HG03575 (cell line): ENCODE data around the gene SMAD5.
A peak's percentile ranks its signal among the peaks of the same experiment; 100 is the strongest.

Experiments
- ATAC-seq: cut with Tn5 transposase; IDR thresholded peaks from one replicate; pipeline ENCODE4 v1.9.1; 2021; ENCODE audit not compliant: unreplicated experiment, insufficient number of reproducible peaks, low FRiP score; ENCODE audit errors: extremely low read depth

Gene SMAD5

DNA sequence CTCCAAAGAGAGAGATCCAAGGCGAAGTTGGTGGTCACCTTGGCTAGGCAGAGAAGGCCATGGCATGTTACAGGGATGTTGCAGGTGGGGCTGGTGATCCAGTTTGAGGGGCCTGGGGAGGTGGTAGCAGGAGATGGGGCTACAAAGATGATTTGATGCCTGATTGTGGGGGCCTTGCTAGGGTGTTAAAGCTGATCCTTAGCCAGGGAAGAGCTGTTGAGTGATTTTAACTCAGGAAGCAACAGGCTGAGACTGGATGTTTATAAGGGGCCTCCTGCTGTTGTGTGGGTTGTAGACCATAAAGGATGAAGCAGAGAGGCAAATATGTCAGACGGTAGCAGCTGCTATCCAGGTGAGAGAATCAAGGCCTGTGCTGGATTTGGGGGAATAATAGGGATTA lies 19.0 kb upstream of the SMAD5 start:
- ATAC-seq: no peak

DNA sequence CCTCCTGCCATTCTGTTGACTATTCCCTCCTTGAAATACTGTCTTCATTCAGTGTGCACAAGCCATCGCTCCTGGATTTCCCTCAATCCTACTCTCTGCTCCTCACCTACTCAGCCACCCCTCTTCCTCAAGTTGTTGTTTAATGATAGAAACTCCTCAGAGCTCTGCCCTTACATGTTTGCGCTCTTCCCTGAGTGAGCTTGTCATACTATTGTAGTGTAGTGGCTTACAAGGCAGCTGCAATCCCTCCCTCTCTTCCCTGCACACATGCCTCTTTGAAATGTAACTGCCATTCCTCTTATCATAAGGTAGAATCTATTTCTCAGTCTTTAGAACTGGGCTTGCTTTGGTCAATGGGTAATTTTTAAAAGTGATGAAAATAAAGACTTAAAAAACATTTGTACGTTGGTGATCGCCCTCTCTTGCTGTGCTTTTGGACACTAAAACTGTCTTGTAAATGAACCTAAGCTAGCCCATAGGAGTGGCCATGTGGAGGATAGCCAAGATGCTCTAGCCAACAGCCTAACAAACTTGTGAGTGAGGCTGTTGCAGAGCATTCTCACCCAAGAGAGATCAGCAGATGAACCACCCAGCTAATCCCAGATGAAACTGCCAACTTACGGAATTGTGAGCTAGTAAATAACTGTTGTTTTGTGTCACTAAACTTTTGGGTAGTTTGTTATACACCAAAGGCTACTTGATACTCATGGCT lies 18.1 kb upstream of the SMAD5 start:
- ATAC-seq: no peak

DNA sequence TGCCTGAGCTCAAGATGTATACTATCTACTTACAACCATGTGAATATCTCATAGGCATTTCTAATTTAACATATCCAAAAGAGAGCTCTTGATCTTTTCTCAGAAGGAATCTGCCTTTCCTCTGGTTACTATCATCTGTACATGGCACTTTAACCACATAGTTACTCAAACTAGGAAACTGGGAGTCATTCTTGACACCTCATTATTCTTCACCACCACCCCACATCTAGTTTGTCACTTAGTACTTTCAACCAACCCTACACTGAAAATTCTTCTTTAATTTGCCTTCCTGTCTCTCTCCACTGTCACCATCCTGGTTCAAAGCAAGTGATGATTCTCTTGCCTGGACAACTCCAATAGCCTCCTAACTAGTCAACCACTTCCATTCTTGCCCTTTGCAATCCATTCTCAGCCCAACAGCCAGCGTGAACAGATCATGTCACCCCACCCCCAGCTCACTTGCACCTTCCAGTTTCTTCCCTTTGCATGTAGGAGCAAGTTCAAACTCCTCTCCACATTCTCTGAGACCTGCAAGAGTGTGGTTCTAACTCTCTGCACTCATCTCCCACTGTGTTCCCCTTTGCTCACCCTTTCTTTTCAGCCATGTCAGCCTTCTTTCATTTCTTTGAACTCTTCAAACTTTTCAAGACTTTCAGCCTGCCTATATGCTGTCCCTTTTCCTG lies 17.3 kb upstream of the SMAD5 start:
- ATAC-seq: no peak

DNA sequence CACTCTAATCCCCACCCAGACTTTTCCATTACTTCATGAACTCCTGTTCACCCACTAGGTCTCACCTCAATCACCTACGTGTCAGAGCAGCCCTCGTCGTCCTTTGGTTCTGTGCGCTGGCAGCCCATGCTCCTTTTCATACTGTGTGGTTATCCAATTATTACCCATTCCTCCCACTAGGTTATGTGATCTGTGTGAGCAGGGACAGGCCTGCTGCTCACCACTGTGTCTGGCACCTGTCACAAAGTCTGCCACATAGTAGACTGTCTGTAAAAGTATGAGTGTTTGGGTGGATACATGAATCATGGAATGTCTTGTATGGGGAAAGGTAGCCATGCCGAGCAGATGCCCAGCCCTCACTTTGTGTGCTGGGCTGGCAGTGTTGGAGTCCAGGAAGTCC lies 12.1 kb upstream of the SMAD5 start:
- no peak for ATAC-seq

DNA sequence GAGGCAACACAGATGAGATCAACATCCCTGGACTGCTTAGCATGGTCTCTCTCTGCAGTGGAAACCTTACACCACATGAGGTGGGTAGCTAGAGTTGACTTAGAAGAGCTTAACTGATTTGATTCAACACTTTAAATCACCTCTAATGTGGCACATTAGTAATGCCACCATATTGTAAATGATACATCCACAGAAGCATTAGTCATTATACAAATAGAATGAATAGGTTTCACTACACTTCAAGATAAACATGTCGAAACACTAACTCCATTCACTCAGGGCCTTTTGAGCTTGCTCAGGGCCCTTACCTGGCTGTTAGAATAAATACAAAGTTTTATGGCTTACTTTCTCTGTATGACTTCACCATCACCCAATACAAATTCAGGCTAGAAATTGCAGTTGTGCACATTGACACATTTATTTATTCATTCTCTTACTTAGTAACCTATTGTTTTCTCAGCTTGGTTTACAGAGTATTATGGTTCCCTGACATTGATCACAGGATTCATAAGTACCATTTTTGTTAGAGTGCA lies 9.3 kb upstream of the SMAD5 start:
- ATAC-seq: no peak

DNA sequence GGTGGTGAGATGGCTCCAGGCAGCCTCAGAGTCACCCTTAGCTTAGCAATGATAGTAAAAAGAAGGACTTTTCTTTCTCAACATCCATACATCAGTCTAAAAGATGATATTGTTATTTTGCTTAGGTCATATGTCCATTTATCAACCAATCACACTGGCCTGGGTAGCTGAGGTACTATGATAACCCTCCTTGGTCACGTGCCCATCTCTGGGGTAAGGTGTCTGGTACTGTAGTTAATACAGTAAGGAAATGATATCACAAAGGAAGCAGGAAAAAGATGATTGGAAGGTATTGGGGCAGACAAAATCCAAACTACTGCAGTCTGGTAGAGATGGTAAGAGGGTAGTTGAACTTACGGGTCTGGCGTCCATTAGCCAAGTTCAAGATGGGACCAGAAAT lies 5.1 kb upstream of the SMAD5 start:
- no peak for ATAC-seq

DNA sequence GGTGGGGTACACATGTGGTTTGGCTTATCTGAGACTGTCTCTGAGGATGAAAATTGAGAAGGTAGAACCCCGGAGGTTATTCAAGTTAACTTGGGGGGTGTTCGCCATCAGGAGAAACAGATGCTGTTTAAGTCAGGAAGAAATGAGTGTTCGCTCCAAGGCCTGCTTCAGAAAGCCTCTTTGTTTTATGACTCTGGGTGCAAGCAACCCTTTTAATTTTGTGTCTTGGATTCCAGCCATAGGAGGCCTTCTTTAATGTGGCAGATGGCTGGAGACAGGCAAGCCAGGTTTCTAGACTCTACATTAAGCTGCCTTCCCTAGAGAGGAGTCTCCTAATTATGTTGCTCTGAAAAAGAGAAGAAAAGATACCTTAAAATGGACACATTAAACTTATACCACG lies 4.2 kb upstream of the SMAD5 start:
- ATAC-seq: no peak

DNA sequence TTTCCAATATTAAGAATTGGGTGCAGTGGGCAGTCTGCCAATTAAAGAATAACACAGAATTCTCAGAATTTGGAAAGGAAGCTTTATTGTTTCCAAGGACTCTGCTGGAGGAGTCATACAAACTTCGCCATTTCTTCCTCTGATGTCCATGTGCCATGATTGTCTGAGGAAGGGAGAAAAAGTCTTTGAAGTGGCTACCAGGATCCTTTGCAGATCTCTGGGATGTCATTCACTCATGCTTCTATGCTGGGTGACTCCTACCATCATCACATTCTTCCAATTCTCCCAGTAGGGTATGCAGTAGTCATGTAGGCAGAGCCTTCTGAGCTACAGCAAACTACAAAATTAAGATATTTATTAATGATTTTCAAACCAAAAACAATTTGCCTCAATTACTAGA lies 3.2 kb upstream of the SMAD5 start:
- ATAC-seq: no peak

DNA sequence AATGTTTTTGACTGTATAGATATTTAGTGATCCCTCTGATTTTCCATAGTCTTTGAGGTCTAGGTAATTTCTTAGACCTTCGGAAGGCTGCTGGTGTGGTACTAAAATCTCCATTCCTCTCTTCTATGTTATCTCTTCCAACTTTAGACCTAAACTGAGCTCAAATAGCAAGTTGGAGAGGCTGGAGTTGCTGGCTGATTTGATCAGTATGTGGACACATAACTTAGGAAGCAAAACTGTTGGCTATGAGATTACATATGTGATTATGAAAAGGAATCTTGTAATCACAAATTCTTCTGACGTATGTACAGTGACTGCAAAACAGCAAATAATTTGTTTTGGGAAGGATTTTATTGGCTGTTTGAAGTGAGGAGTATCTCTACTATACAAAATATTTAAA lies 2.1 kb upstream of the SMAD5 start:
- ATAC-seq: no peak

DNA sequence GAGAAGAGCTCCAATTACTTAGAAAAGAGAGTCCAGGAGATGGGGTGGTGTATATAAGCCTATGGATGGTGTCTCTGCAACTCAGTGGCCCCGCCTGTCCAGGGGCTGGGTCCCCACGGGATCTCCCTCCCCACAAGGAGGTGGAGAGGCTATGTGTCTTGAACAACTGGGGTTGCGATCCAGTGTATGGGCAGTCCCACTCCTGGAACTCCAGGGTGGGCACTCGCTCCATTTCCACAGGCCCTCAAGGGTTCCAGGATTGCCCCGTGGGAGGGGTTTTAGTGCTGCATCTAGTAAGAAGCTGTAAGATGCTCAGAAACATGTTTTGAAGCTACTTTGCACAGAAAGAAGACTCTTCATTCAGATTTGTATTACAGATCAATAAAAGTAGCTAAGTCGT lies 558 bp upstream of the SMAD5 start:
- ATAC-seq: no peak

DNA sequence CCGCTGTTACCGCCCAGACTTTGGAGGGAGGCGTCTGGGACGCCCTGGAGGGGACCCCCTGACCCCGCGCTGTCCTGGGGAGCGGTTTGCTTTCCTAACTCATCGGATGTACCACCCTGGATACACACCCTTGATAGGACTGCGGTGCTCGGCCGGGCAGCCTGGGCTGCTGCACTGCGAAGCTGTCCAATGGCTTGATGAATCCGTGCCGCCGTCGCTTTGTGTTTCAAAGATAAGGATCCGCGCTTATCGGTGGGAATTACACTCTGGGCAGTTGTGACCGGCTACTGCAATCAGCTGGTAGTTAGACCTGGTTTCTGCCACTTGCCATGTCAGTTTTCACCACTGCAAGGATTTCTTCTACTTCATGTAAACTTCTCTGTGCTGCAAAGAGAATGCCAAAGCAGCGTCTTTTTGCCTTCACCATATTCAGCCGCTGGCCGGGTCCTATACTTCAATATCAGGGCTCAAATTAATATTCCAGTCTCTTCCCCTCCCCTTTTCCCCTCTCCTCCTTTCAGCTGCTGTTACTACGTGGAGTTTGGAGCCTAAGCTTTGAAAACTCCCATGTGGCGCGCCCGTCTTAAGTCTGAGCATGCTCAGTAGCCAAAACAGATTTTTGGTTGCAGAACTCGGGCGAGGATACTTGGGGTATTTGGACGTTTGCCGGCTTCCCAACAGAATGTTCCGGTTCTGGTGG lies 727 bp downstream of the SMAD5 start:
- no peak for ATAC-seq

DNA sequence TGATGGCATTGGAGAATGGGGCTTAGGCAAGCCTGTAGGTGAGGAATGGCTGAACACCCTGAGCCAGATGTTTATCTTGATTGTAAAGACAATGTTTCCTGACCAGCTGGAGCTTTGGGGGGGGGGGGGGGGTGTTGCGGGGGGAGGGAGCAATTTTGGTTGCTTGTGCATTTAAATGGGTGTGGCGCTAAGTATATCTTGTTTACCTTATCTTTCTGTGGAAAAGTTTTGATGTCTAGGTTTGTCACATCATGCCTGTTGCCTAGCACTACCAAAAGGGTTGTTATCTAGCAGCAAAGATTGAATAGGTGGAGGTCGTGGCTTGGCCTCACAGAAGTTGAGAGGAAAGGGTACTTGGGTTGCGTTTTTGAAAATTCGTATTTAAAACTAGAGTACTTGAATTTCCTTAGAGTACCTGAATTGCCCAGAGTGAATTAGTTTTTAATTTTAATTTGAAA lies 1.3 kb downstream of the SMAD5 start:
- no peak for ATAC-seq

DNA sequence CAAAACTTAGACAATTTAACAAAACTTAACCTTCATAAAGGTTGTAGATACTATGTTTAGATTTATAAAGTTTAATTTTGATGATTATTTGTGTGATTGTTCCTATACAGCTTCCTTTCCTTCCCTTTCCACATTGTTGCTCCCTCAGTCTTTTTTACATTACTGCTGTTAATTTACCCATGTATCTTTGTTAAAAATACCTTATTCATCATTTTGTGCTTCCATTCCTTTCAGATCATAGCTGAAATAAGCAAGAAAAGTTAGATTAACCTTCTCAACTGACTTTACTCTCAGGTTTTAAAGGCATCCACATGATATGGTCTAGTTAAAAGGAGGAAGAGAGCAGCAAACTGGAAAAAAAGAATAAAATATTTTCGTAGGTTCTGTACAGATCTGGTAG lies 2.0 kb downstream of the SMAD5 start:
- no peak for ATAC-seq

DNA sequence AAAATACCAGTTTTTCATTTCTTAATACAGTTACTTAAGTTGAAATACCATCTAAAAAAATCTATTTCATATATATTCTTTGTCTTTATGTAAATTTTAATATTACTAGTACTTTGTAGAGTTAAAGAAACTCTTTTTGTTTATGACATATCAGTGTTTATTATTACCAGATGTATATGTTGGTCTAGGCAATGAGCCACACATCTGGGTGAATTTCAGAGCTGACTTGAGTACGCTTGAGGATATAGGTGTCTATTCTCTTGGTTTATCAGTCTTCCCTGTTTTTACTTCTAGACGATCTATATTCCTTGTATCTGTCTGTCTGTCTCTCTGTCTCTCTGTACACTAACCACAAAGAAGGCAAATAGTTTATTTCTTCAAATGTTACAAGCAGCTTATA lies 2.9 kb downstream of the SMAD5 start:
- no peak for ATAC-seq

DNA sequence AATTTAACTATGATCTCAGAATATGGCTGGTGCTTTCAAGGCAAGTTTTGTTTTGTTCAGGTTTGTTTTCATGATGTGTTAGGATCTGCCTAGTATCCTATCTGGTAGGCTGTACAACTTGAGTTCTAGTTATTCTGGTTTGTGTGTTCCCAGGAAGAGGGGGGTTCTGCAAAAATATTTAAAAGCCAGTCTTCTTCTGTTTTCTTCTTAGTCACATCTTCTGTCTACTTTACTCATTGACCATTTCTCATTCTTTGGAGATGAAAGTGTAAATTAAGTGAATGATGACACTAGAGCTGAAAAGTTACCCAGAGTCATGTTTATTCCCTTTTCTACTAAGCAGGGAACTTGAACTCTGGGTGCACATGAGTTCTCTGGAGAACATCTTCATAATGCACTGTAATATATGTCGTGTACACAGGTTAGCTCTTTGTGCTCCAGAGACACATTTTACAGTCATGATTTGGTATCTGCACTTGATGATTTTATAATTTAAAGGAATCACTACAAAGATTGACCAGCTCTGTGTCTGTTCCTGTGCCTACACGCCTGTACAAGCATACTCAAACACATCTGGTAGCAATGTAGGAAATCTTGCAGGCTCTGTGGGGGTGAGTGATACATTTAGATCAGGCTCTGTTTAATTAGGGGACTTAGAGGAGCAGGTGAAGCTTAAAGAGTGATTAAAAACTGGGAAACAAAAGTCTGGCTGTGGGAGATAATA lies 5.0 kb downstream of the SMAD5 start:
- ATAC-seq: no peak

DNA sequence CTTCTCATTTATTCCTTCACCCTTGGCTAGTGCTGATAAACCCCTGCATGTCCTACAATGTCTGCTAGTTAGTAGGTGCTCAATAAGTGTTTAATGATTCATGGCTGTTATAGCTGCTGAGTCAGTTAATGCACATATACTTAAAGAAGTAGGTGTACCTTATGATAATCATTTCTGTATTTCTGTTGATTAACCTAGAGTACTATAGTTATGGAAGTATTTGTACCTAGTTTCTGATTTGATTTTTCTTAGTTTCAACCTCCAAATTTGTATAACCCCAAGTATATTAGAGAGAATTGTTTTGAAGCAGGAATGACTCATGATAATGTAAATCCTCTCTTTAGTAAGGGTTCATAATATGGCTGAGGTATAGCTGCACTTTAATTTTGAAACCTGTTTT lies 8.9 kb downstream of the SMAD5 start:
- peak; percentile 74 for ATAC-seq

DNA sequence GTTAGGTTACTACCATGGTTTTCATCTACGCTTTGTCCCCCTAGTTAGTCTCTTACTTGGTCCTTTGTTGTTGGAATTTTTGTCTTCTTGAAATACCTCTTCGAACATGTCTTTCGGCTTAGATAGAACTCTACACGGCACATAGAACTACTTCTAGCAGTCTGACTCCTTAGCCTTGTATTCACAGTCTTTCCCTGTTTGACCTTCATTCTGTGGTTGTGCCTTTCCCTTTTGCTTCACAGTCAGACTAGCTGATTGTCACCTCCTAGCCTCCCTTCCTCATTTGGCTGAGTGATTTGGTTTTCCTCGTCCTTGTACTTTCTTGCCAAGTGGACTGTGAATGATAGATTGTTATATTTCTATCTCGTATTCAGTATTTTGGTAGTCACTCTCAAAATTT lies 10.7 kb downstream of the SMAD5 start:
- no peak for ATAC-seq

DNA sequence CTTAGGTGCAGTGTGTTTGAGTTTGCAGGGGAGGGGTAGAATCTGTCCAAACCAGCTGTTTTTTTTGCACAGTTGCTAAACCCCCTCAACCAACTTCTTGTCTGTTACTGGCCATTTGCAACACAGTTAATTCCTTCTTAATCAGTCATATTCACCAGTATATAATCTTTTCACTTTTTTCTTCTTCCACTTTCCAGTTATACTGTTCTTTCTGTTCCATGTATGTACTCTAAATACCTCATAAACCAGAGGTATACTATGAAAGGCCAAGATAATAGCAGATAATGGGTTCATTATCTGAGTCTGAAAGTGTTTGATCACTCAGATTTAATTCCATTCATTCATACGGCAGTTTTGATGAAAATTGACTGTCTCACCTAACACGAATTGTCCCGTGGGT lies 11.1 kb downstream of the SMAD5 start:
- no peak for ATAC-seq

DNA sequence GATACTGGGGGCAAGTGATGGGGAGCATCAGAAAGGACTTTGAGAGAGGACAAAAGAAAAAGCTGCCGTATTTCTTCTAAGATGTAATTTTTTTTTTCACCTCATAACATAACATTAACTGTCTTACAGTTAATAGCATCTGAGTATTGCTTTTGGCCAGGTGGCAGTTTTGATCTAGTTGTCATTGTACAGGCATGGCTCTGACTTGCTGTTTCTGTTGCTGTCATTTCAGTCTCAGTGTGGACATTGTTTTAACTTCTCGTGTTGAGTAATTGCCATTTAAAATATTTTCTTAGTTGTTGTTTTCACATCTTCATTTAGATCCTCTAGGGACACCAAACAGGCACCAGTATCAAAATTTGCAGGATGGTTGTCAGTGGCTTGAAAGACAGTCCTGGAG lies 12.4 kb downstream of the SMAD5 start:
- peak; percentile 52 for ATAC-seq
